HCT116 (cell line): ENCODE data around the gene HPCAL4.

ENCODE experiments used
- CBX3 ChIP-seq: IDR thresholded peaks from 2 replicates; pipeline ENCODE4 v1.6.1; 2012; ENCODE audit warnings: low read depth
- CTCF ChIP-seq, 3 experiments: fragments of 200-600 bp in 1 of 3; sonication (generic) in 1 of 3; IDR thresholded peaks in 2 of 3; conservative IDR thresholded peaks in 1 of 3; 2 replicates each; pipeline ENCODE4 v1.5.1; 2012 to 2017; ENCODE audit warnings: low read depth in 2 of 3, low read length in 2 of 3, antibody characterized with exemption in 1 of 3, borderline replicate concordance in 1 of 3, control low read depth in 1 of 3, mild to moderate bottlenecking in 1 of 3, mixed read lengths in 1 of 3, mixed run types in 1 of 3, moderate library complexity in 1 of 3; ENCODE audit not compliant: insufficient read depth in 1 of 3
- EZH2 ChIP-seq: fragments of 200-600 bp; sonication (generic); IDR thresholded peaks from 2 replicates; pipeline ENCODE4 v1.6.1; 2017; ENCODE audit warnings: antibody characterized with exemption, mixed run types
- EZH2phosphoT487 ChIP-seq: fragments of 200-600 bp; IDR thresholded peaks from 2 replicates; pipeline ENCODE4 v1.6.1; 2018; ENCODE audit warnings: antibody characterized with exemption, borderline replicate concordance
- FOSL1 ChIP-seq: IDR thresholded peaks from 2 replicates; pipeline ENCODE4 v1.6.1; 2012; ENCODE audit warnings: low read depth
- JUND ChIP-seq: IDR thresholded peaks from 2 replicates; pipeline ENCODE4 v1.6.1; 2012
- POLR2A ChIP-seq: IDR thresholded peaks from 2 replicates; pipeline ENCODE4 v1.7.0; 2011; ENCODE audit warnings: borderline replicate concordance; ENCODE audit not compliant: insufficient read depth, insufficient read length; ENCODE audit errors: extremely low read depth
- POLR2AphosphoS5 ChIP-seq: IDR thresholded peaks from 2 replicates; pipeline ENCODE4 v1.6.1; 2011; ENCODE audit warnings: mild to moderate bottlenecking, low read depth, low read length, moderate library complexity
- RAD21 ChIP-seq: IDR thresholded peaks from 2 replicates; pipeline ENCODE4 v1.6.1; 2012; ENCODE audit warnings: low read depth, mild to moderate bottlenecking
- REST ChIP-seq: IDR thresholded peaks from 2 replicates; pipeline ENCODE4 v1.6.1; 2012; ENCODE audit warnings: low read depth
- SIN3A ChIP-seq: IDR thresholded peaks from 2 replicates; pipeline ENCODE4 v1.6.1; 2012; ENCODE audit warnings: low read depth
- SP1 ChIP-seq: IDR thresholded peaks from 2 replicates; pipeline ENCODE4 v1.6.1; 2012; ENCODE audit warnings: low read depth
- YY1 ChIP-seq: IDR thresholded peaks from 2 replicates; pipeline ENCODE4 v1.6.1; 2011; ENCODE audit warnings: low read length, low read depth, moderate library complexity, mild to moderate bottlenecking; ENCODE audit not compliant: insufficient replicate concordance; ENCODE audit errors: extremely low read depth
- ZBTB33 ChIP-seq: IDR thresholded peaks from 2 replicates; pipeline ENCODE4 v1.6.1; 2011; ENCODE audit warnings: mild to moderate bottlenecking, low read length, moderate library complexity; ENCODE audit not compliant: insufficient replicate concordance; ENCODE audit errors: extremely low read depth

GRCh38 chr1:39685071-39685470, 6.2 kb downstream of the HPCAL4 start:
- TF ChIP-seq CTCF (IDR thresholded peaks at IDR 0.05 in 2 of 3, conservative IDR thresholded peaks at IDR 0.05 in 1 of 3; ENCODE audit: borderline replicate concordance in 1 of 3, insufficient read depth in 1 of 3, low read depth in 2 of 3, low read length in 2 of 3) (no peak), CBX3 (no peak), POLR2A (no peak), SP1 (no peak), REST (no peak), SIN3A (no peak), JUND (no peak), RAD21 (no peak), YY1 (no peak), ZBTB33 (no peak), POLR2AphosphoS5 (no peak), EZH2 (no peak), EZH2phosphoT487 (no peak), FOSL1 (no peak)
